BE2C (cell line): ENCODE measurements around the gene PCDH12.
A peak's percentile ranks its signal among the peaks of the same experiment; 100 is the strongest.

ENCODE experiments used
- DNase-seq: peaks from one replicate; pipeline ENCODE4 v3.0.0-alpha.2; 2020
- H3K27me3 ChIP-seq: fragments of 250-450 bp; sonication (Bioruptor Pico); 2 replicates; pipeline ENCODE4 v1.5.1; 2020; ENCODE audit warnings: mild to moderate bottlenecking
- H3K36me3 ChIP-seq: fragments of 250-450 bp; sonication (Bioruptor Pico); 2 replicates; pipeline ENCODE4 v1.5.1; 2020; ENCODE audit warnings: mild to moderate bottlenecking
- H3K4me1 ChIP-seq: fragments of 250-450 bp; sonication (Bioruptor Pico); 2 replicates; pipeline ENCODE4 v1.5.1; 2020
- H3K4me3 ChIP-seq: 2 replicates; pipeline ENCODE4 v1.5.1; 2011; ENCODE audit warnings: low read depth, low read length
- H3K9me3 ChIP-seq: fragments of 250-450 bp; sonication (Bioruptor Pico); 2 replicates; pipeline ENCODE4 v1.5.1; 2020
- CTCF ChIP-seq: IDR thresholded peaks from 2 replicates; pipeline ENCODE4 v1.5.1; 2012; ENCODE audit warnings: mild to moderate bottlenecking, low read depth, low read length

The PCDH12 gene

GRCh38 chr5:141957367-141957996 lies 520 bp downstream of the PCDH12 start:
- DNase-seq = no peak
- Histone ChIP-seq H3K9me3 (no peaks in the 10 kb centered on the region), H3K36me3 (no peaks in the 10 kb centered on the region), H3K27me3 (no peaks in the 10 kb centered on the region), H3K4me1 (peaks cover 11% of the 10 kb centered on the region), H3K4me3 (no peak overlapping the region)
- TF ChIP-seq CTCF = no peak

GRCh38 chr5:141954194-141954593 lies 3.8 kb downstream of the PCDH12 start:
- Histone ChIP-seq H3K36me3 (no peaks in the 10 kb centered on the region), H3K27me3 (no peaks in the 10 kb centered on the region), H3K4me3 (no peak overlapping the region), H3K4me1 (peaks cover 8% of the 10 kb centered on the region), H3K9me3 (no peaks in the 10 kb centered on the region)
- TF ChIP-seq CTCF = no peak
- DNase-seq = no peak

- Histone ChIP-seq H3K4me3 (no peak overlapping the region), H3K9me3 (no peaks in the 10 kb centered on the region), H3K36me3 (no peaks in the 10 kb centered on the region), H3K4me1 (no peaks in the 10 kb centered on the region), H3K27me3 (no peaks in the 10 kb centered on the region)
- TF ChIP-seq CTCF = no peak
- no peak for DNase-seq
Observed at GRCh38 chr5:141952020-141952419, 6.0 kb downstream of the PCDH12 start.

- Histone ChIP-seq H3K27me3 (no peaks in the 10 kb centered on the region), H3K36me3 (no peaks in the 10 kb centered on the region), H3K9me3 (no peaks in the 10 kb centered on the region), H3K4me3 (no peak overlapping the region), H3K4me1 (no peaks in the 10 kb centered on the region)
- TF ChIP-seq CTCF = peak; percentile 67
- DNase-seq = peak; percentile 66
Observed at GRCh38 chr5:141951332-141951781, 6.6 kb downstream of the PCDH12 start.

GRCh38 chr5:141950207-141951005 lies 7.6 kb downstream of the PCDH12 start:
- no peak overlapping the region for H3K4me3 ChIP-seq
- no peaks in the 10 kb centered on the region for H3K4me1 ChIP-seq
- H3K36me3 ChIP-seq = no peaks in the 10 kb centered on the region
- H3K27me3 ChIP-seq = no peaks in the 10 kb centered on the region
- TF ChIP-seq CTCF = no peak
- DNase-seq = no peak
- no peaks in the 10 kb centered on the region for H3K9me3 ChIP-seq

- H3K27me3 ChIP-seq = no peaks in the 10 kb centered on the region
- H3K4me3 ChIP-seq = no peak overlapping the region
- H3K36me3 ChIP-seq = no peaks in the 10 kb centered on the region
- no peak for DNase-seq
- peaks cover 4% of the 10 kb centered on the region for H3K4me1 ChIP-seq
- no peaks in the 10 kb centered on the region for H3K9me3 ChIP-seq
- TF ChIP-seq CTCF = no peak
Observed at GRCh38 chr5:141949511-141949910, 8.5 kb downstream of the PCDH12 start.
